ENCODE measurements around the gene TRAF3IP1.

TRAF3IP1 gene

DNA sequence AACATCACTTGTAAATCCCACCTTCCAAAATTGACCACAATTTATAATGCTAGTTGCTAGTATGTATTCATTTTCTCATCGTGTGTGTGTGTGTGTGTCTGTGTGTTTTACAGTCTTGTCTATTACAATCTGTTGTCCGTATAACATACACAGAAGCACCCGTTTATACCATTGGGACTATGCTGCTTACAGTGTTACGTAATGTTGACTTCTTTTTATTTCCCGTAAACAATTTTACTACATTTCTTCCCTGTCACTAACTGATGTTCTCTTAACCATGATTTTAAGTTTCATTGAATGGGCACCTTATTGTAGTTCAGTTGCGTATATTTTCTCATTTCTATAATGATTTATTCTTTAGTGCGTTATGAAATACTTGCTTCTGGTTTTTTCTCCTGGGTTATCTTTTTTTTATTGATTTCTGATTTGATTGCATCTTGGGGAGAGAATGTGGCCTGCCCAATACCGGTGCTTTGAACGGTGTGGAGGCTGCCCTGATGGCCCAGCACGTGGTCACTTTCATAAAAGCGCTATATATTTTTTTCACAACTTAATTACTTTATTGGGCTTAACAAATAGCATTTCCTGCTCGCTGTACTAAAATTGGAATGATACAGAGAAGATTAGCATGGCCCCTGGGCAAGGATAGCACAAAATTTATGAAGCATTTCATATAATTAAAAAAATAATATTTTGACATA is 91.9 kb downstream of the TRAF3IP1 start:
- DNase-seq: no peak

GRCh38 chr2:238413368-238413767 is 93.0 kb downstream of the TRAF3IP1 start:
- no peak for DNase-seq

DNA sequence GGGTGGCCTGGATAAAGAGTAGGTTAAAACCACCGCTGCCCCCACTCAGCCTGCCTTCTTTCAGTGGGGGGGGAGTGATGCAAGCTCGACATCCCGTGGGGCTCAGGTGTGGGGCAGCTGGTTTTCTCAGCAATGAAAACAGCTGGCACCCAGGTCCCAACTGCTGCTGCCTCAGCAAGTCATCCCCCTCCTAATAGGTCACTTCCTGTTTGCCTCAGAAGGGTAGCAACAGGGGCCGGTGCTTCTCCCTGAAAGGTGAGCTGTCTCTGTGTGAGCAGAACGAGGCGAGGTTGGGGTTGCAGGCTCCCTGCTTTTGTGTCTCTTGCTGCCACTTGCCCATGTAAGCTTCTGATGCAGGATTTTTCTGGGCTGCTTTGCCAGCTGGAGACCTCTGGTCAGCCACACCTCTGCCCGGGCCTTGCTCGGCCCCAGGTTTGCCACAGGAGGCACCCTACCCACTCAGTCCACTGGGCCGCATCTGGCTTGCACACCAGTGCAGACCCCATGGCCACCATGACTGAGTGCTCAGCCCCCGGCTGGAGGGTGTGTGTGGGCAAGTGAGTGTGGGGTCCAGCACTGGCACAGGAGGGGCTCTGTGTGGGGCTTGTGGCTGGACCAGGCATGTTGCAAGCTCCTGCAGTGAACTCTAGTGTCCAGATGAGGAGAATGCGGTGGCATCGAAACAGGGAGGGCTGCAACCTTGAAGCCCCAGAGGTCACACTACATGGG is 94.9 kb downstream of the TRAF3IP1 start:
- DNase-seq: no peak

GRCh38 chr2:238415893-238416292 is 95.6 kb downstream of the TRAF3IP1 start:
- DNase-seq: no peak

- DNase-seq: no peak
Observed at GRCh38 chr2:238418196-238418998, 98.1 kb downstream of the TRAF3IP1 start.

- no peak for DNase-seq
Observed at GRCh38 chr2:238418999-238419546, 98.8 kb downstream of the TRAF3IP1 start.

GRCh38 chr2:238420442-238420841 is 100.1 kb downstream of the TRAF3IP1 start:
- DNase-seq: no peak

- DNase-seq: no peak
Observed at GRCh38 chr2:238420878-238421694, 100.8 kb downstream of the TRAF3IP1 start.

GRCh38 chr2:238421695-238422035 is 101.3 kb downstream of the TRAF3IP1 start:
- no peak for DNase-seq

DNA sequence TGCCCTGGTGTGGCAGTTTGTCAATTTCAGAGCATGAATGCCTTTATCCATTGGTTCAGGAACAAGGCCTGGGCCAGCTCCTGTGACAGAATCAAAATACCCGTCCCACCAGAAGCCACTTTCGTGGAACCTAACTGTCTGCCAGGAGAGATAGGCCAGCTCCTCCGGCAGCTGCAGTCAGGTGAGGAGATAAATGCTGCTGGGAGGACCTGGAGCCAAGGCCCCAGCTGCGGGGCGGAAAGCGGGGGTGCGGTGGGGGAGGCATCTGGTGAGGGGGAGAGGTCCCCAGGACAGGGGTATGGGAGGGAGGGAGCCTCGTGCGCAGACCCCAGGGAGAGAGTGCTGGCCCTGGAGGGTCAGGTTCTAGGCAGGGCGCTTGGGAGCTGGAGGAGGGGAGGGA is 102.0 kb downstream of the TRAF3IP1 start:
- DNase-seq: no peak

GRCh38 chr2:238422940-238423339 is 102.6 kb downstream of the TRAF3IP1 start:
- no peak for DNase-seq

- no peak for DNase-seq
Observed at GRCh38 chr2:238423561-238424312, 103.4 kb downstream of the TRAF3IP1 start.

- DNase-seq: no peak
Observed at GRCh38 chr2:238424313-238424700, 104.0 kb downstream of the TRAF3IP1 start.

DNA sequence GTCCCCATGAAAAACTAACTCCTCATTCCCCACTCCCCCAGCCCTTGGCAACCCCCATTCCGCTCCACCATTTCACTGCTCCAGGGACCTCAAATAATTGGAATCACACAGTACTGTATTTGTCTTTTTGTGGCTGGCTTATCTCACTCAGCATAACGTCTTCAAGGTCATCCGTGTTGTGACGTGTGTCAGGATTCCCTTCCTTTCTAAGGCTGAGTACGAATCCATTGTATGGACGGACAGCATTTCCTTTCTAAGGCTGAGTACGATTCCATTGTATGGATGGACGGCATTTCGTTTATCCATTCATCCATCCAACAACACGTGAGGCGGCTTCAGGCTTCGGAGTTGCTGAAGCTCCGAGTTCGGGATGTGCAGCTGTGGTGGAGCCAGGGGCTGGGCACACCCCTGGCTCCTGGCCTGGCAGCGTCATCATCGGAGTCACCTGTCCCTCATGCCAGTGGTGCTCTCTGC is 105.2 kb downstream of the TRAF3IP1 start:
- no peak for DNase-seq

GRCh38 chr2:238425979-238426567 is 105.8 kb downstream of the TRAF3IP1 start:
- DNase-seq: no peak

DNA sequence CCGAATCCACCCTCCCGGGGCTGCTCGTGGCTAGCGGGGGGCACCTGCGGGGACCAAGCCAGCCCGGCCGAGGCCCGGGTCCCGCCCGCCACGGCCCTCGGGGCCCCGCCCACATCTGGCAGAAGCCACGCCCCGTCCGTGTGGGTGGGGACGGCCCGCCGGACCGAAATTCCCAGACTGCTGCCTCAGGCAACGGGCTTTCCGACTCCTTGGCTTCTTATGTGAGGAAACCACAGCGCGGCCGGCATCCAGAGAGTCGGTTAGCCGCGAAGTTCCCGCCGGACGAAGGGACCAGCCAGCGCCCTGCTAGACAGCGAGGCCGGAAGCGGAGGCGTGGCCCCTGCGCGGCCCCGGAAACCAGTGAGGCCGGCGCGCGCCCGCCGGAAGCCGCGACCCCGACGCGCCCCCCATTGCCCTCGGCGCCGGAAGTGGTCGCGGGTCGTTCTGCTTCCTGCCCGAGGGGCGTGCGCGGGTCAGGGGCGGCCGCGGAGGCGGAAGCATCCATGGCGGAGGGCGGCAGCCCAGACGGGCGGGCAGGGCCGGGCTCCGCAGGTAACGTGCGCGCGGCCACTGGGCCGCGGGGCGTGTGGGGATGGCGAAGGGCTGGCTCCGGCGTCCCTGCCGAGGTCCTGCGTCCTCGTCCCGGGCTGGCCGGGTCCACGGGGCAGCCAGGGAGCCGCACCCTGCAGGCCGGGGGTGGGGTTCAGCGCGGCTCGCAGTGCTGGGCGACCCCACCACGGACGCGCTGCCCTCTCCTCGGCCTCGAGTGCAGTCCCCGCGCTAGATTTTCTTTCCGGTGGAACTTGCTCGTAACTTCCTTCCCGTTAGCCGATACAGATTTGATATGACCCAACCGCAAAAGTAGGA is 106.5 kb downstream of the TRAF3IP1 start, which contains the start of gene ASB1:
Gene ASB1 (plus strand): TSS at position 360 of the 867 bp plus-strand sequence. CDS start 144 bp downstream, at position 504.
- DNase-seq: peak; percentile 59

GRCh38 chr2:238427435-238428162 is 107.3 kb downstream of the TRAF3IP1 start:
- DNase-seq: no peak

DNA sequence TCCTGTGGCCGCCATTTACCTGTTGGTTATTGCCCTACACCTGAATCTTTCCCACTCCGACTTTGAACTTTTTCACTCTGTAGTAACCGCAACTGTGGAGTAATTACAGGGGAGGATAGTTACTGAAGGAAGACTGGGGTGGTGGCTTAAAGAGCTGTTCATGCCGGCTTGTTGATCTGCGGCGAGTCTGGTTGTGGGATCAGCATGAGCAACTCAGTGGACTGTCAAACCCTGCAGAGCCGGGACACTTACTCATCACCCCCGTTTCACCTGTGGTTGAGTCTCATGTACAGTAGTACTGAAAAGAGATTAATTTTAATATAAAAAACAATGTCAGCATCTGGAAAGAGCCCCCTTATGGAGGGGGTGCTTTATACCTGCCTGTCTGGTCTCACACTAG is 108.5 kb downstream of the TRAF3IP1 start:
- no peak for DNase-seq

GRCh38 chr2:238430781-238431180 is 110.5 kb downstream of the TRAF3IP1 start:
- no peak for DNase-seq

Measured in T-helper 9 cell (primary cell).